HG03060 (cell line): ENCODE measurements around the gene MAP2.

Experiments used
- ATAC-seq: cut with Tn5 transposase; IDR thresholded peaks from one replicate; pipeline ENCODE4 v1.9.1; 2021; ENCODE audit warnings: low read depth, moderate number of reproducible peaks; ENCODE audit not compliant: unreplicated experiment

Gene MAP2

DNA sequence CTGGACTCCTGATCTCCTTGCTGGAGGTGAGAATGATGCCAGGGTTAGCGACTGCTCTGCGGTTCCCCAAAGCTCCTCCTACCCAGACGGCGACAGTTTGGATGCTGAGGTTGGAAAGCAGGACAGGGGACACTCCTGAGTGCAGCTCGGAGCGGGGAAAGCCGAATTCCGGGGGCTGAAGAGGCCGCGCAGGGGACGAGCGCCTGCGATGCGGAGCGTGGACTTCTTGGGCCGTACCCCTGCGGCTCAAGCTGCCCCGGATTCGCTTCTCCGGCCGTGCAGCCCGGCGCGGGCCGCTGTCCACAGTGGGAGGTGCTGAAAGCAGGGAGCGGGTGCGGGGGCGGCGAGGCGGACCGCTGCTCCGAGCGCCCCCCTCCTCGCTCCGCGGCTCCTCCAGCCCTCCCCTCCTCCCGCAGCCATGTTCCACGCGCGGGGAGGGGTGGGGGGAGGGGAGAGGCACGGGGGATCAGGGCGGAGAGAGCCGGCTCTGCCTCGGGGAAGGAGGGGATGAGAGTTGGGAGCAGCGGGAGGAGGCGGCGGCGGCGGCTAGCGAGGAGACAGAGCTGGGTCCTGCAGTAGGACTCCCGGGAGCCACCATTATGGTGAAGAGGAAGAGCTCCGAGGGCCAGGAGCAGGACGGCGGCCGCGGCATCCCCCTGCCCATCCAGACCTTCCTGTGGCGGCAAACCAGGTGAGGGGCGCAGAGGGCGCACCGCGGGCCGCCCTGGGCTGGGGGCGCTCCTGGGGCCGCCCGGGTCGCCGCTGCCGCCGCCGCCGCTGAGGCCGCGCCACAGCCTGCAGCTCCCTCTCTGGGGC, 347.8 kb downstream of the MAP2 start, which contains the start of gene UNC80:
UNC80 (plus strand) TSS at position 359 of the 816 bp plus-strand sequence; CDS start at position 600, 241 bp downstream.
- ATAC-seq: no peak

DNA sequence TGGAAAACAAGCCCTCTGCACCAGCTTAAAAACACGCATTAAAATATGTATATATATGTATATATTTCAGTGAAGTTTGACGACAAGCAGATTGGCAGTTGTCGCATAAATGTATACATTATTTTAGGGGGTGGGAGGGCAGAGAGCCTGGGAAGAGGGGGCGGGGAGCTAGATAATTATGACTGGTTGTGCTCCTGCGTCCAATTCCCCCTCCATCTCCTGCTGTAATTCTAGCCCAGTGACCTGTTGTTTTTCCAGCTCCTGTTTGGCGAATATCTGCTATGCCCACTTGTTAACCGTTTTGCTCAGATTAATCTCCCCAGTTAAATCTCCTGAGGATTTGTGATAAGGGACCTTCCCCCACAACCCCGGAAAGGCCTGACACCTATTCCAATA, 348.4 kb downstream of the MAP2 start:
- ATAC-seq: no peak

DNA sequence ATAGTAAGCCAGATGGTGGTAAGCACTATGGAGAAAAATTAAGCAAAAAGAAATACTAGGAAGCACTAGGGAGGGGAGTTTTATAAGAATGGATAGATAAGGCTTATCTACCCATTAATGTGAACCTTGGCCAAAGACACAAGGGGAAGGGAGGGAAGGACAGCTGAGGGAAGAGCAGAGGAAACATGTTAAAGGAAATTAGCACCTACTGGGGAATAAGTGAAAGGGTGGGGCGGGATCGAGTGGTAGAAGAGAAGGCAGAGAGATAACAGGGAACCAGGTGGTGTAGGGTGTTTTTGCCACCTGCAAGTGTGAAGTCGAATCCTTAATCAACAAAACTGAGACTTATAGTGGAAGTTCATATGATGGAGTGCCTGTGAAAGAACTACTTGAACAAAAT, 349.5 kb downstream of the MAP2 start:
- no peak for ATAC-seq
